Fibroblast of lung (primary cell): ENCODE data around the gene NRG2.

ENCODE experiments used
- CTCF ChIP-seq, 2 donors: IDR thresholded peaks in 1 of 2; conservative IDR thresholded peaks in 1 of 2; 1 replicate in 1 of 2; 2 replicates in 1 of 2; pipeline ENCODE4 v1.5.1; 2011 to 2012; ENCODE audit warnings: low read length in 2 of 2, control low read depth in 1 of 2, inconsistent platforms in 1 of 2, low read depth in 1 of 2, mild to moderate bottlenecking in 1 of 2
- EZH2 ChIP-seq: IDR thresholded peaks from 2 replicates; pipeline ENCODE4 v1.5.1; 2012; ENCODE audit warnings: low read length, control low read depth, mild to moderate bottlenecking; ENCODE audit errors: missing control alignments

- TF ChIP-seq CTCF (conservative IDR thresholded peaks at IDR 0.05 in 1 of 2, IDR thresholded peaks at IDR 0.05 in 1 of 2; ENCODE audit: low read depth in 1 of 2, low read length in 2 of 2) (no peak), EZH2 (no peak)
Observed at GRCh38 chr5:139886213-139886612, 156.9 kb downstream of the NRG2 start.
